ENCODE data around the gene CRB2.

The CRB2 gene

DNA sequence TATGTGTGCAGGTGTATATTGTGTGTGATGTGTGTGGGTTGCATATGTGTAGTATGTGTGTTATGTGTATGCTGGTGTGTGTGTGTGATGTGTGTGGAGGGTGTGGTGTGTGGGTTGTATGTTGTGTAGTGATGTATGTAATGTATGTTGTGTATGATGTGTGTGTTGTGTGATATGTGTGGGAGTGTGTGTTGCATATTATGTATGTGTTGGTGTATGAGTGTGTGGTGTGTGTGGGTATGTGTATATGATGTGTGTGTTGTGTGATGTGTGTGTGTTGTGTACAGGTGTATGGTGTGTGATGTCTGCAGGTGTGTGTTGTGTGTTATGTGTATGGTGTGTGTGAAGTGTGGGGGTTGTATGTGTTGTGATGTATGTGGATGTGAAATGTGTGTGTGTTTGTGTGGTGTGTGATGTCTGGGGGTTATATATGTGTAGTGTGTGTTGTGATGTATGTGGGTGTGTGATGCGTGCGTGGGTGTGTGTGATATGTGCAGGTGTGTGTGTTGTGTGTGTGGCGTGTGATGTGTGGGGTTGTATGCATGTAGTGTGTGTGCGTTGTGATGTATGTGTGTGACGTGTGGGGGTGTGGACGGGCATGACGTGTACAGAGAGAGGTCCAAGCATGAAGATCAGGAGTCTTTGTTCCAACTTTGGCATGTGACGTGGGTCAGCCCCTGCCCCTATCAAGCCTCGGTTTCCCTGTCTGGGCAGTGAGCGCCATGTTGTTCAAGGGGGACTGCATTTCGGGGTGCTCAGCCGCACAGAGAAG, 8.5 kb upstream of the CRB2 start:
- DNase-seq (ENCODE audit: low read depth): no peak

DNA sequence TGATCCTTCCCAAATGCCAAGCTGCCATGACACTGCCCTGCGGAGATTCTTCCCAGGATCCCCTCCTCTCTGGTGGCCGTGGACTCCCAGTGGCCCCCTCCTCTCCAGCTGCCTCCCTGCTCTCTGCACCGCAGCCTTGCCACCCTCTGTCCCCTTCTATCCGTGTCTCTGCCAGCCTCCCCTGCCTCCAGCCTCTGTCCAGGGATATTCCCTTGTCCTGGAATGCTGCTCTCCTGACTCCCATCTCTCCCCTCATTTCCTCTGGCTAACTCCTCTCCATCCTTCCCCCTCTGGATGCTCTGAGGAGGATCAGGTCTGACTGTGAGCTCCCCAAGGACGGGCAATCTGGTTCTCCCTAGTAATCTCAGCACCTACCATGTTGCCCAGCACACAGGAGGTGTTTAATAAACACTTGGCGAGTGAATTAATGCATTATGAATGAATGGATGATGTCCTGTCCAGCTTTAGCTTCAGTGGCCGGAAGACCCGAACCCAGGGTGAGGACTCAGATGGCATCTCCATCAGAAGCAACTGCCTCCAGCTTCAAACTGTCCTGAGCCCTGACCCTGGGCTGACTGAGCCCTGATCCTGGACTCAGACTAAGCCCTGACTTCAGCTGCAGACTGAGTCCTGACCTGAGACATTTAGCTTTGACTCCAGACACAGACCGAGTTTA, 7.5 kb upstream of the CRB2 start:
- DNase-seq (ENCODE audit: low read depth): no peak

DNA sequence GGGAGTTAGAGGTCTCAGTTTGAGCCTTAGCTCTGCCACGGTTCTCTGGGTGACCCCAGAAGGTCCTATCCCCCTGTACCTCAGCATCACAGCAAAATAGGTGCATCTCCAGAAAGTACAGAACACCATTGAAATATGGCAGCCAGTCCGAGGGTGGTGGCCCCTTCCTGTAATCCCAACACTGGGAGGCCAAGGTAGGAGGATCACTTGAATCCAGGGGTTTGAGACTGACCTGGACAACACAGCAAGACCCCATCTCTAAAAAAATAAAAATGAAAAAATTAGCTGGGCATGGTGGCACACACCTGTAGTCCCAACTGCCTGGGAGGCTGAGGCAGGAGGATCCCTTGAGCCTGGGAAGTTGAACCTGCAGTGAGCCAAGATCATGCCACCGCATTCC, 7.0 kb upstream of the CRB2 start:
- no peak for DNase-seq (ENCODE audit: low read depth)

DNA sequence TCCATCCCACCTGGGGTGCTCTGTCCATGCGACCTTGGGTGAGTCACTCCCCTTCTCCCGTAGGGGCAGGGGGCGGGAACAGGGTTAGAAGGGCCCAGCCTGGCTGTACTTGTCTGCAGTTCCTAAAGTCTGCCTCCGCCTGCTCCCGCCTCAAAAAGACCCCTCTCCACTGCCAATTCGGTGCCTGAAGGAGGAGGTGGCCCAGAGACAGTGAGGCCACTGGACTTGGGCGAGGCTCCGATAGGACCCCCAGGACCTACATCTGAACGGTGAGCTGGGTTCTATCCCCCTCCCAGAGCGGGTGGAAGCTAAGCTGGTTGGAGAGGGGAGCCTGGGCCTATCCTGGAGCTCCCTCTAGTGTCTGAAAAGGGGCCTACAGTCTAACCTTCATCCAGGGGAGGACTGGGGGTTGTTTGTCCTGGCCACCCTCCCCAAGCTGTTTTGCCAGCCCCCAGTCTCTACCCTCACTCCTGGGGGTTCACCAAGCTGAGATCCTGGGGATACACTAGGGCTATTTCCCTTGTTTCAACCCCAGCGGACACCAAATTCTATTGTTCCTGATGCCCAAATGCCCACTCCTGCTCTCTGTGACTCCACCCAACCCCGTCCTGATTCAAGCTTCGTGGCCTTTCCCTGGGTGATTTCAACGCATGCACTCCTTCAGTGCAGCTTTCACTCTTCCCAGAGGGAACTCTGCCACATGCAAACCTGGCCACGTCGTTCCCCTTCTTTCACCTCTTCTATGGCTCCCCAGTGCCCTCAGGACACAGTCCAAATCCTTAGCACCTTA, 6.1 kb upstream of the CRB2 start:
- peak; percentile 23 for DNase-seq (ENCODE audit: low read depth)

DNA sequence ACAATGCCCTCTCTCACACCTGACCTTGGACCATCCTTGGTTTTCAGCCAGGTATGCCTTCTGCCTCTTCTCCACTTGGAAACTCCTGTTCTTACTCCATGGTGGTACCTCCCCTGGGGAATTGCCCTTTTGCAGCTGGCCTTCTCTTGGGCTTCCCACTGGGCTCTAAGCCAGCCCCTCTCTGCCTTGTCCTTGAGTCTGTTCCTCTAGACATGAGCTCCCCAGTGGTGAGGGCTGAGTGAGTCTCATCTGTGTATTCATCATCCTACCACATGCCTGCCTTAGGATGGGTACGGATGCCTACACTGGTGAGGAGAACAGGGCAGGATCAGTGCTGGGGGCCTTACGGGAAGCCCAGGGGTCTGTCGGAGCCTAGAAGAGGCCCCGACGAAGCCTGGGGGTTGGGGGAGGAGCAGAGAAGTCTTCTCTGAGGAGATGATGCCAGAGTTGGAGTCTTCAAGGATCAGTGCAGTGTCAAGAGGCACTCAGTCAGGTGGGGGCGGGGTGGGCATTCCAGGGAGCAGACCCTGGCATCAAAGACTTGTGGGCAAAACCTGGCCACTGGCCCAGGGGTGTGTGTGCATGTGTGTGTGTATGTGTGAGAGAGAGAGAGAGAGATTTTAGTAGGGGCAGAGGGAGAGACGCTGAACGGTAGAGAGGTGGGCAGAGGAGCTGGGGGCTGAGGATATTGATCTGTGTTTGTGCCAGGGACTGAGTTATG, 5.2 kb upstream of the CRB2 start:
- no peak for DNase-seq (ENCODE audit: low read depth)

DNA sequence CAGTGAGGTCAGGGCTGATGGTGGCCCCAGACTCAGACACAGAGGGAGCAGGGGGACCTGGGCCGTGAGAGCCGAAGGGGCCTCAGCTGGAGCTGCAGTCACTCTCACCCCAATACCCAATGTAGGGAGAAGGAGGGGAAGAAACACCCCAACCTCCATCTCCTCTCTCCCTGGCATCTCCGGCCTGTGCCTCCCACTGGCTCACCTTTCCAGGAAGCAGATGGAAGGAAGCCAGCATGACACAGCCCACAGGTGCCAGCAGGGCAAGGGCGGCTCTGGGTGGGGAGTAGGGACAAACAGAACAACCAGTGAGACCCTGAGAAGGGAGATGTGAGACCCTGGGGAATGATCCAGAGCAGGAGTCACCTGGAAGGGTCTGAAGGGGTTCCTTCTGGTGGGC, 3.0 kb upstream of the CRB2 start:
- no peak for DNase-seq (ENCODE audit: low read depth)

DNA sequence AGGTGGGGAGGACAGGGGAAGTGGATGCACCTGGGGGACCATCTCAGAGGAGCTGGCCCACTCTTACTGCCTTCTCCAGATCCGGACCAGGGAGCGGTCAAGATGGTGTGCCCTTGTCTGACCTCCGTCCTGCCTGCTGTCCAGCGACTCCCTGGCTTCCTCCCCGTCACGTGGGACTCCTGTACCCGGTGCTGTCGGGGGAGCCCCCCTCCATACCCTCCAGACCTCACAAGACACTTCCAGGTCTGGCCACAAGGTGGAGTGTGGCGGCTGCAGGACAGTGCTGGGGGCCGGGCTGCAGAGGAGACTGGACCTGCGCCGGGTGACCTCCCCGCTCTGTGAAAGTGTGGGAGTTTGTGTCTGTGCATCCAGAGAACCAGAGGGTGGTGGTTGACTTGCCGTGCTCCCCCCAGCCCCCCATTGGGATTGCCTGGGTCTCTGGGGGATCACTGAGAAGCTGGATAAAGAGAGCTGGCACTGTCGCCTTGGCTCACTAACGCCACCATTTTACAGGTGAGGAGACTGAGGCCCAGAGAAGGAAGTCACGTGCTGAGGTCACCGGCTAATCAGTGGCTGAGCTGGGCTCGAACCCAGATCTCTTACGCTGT, 1.9 kb upstream of the CRB2 start:
- peak; percentile 25 for DNase-seq (ENCODE audit: low read depth)

DNA sequence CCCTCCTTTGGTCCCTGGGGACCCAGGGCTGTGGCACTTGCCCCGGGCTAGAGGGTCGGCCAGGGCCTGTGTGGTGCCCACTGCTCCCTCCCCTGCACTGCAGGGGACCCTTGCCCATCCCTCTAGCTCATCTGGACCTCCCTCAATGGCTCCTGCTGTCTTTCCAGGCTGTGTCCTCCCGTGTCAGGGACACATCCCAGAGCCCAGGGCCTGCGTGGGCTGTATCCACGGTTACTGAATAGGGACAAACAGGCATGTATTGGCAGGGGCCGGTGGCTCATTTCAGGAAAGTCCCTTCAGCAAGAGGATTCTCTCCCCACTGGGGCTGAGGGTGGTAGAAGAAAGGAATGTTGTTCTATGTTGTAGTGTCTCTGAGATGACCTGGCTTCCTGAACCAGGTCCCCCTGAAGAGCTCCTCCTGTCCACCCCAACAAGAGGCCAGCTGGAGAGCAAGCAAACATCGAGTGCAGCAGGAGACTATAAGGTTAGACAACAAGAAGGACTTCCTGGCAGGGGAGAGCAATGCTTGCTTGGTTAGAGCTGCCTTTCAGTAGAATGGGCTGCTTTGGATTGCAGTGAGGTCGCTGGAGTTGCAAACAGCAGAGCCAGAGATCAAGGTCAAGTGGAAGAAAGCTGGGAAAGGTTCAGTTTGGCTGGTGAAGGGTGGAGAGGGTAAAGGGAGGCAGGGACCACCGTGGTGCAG, 1.0 kb upstream of the CRB2 start:
- DNase-seq (ENCODE audit: low read depth): no peak

DNA sequence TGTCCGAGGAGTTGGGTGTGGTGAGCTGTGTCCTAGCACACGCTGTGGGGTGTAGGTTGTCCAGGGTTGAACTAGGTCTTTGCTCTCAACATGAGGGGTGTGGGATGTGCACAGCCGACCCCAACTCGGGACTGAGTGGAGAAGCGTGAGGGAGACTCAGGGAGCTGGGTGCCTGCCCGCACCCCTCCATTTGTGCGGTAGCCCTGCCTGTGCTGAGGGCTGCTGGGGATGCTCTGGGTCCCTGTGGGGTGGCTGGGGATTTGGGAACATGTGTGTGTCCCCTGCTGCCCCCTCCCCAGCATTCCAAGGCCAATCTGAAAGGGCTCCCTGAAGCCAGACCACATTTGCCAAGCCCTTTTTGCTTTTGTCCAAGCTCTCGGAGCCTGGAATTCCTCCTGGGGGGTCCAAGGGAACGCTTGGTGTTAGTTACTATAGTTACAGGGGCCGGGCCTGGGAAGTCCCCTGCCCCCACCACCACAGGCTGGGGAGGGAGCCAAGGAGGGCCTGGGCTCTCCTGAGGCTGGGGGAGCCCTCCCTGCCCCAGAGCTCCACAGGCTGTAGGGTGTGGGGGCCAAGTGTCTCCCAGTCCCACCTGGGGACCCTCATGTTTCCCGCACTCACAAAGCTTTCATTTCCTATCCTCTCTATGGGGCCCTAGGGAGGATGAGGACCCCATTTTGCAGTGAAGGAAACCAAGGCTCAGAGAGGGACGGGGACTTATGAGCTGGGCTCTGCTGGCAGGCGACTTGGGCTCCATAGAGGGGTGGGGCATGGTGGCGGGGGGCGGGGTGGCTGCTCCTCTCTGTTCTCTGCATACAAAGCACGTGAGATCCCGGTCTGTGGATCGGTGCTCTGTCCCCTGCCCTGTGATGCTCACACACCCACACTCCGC, 1.1 kb downstream of the CRB2 start:
- no peak for DNase-seq (ENCODE audit: low read depth)

DNA sequence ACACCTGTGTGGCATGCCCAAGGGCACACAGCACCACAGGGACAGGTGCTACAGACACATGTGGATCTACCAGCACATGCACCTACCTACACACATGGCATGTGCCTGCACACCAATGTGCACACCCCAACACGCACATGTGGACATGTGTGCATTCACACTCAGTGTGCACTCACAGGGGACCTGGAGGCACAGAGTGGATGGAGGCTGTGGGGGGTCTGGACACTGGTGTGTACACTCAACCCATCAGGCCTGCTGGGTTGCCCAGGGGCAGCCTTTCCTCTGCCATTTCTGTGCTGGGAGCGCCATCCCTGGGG, 1.7 kb downstream of the CRB2 start:
- no peak for DNase-seq (ENCODE audit: low read depth)

DNA sequence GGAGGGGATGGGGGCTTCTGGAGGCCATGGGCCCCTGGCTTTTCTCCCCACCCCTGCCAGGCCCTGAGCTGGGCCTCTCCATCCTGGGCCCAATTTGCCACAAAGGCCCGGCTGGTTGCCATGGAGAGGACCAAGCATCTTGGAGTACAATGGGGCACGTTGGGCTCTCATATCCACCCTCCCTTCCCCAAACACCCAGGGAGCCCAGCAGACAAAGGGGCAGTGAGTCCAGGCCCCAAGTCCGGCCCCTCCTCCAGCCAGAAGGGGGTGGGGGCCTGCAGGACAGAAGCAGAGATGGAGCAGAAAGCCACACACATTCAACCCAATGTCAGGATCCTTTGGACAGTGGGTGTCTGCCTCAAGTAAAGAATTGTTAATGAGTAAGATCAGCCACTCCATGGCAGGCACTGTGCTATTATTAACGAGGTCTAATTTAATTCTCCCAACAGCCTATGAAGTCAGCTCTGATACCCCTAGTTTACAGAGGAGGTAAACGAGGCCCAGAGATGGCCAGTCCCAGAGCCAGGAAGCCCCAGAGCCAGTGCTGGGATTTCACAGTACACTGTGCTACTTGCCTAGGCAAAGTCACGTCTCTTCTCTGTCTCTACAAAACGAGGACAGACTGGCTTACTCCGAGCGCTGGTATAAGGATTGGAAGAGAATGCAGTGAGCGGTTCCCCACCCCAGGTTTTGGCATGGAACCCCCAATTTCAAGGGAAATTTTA, 2.3 kb downstream of the CRB2 start:
- no peak for DNase-seq (ENCODE audit: low read depth)

DNA sequence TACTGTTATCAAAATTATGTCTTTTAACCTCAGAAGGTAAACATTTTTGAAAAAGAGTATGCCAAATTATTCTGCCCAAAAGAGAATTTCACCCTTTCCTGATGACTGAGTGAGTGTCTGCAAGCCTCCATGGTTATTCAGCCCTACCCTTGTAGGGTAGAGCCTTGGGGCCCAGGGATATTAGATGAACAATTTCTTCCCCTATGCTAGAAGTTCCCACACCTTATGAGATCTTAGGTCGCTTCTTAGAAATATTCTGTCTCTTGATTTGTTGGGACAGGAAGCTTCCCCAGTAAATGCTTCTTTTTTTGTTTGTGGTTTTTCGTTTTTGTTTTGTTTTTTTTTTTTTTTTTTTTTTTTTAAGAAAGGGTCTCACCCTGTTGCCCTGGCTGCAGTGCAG, 3.1 kb downstream of the CRB2 start:
- DNase-seq (ENCODE audit: low read depth): no peak

DNA sequence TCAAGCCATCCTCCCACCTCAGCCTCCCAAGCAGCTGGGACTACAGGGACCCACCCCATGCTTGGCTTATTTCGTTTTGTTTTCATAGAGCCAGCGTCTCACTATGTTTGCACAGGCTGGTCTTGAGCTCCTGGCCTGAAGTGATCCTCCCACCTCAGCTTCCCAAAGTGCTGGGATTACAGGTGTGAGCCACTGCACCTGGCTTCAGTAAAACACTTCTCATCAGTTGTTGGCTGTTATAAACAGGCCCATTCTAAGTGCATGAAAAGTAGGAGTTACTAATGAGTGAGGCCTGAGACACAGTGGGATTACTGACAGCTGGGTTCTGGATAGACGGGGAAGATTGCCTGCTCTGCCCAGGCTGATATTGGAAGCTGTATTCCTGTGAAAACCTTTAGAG, 3.5 kb downstream of the CRB2 start:
- DNase-seq (ENCODE audit: low read depth): no peak

DNA sequence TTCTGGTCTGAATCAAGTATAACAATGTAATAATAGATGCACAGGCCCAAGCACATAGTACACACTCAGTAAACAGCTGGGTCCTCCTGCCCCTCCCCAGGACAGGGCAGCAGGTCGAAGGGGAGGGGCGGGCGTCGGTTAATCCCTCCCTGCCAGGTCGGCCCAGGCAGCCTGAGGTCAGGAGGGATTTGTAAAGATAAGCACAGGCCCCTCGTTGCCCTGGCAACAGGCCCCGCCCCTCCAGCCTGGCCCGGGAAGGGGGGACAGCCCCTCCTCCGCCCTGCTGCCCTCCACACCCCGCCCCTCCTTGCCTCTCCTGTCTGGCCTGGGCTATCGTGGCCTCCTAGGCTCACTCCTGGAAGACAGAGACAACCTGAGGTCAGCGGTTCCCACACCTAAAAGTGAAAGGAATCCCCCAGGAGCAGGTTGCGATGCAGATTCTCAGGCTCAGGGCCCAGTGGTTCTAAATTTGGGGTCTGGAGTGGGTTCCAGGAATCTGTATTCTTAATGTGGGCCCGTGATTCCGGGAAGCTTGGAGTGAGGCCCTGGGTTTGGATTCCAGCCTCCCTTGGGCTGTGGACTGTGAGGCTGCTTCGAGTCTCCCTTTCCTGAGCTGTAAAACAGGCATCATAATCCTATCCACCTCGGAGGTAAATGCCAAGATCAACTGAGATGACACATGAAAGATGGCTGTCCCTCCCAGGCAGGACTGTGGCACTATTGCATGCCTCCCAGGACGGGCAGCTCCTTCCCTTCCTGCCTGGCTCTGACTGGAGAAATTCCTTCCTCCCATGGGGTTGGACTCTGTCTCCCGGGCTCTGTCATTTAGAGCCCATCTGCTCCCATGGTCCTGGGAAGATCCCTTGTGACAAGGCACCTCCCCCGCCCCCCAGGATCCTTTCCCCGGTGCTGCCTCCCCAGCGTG, 4.4 kb downstream of the CRB2 start:
- no peak for DNase-seq (ENCODE audit: low read depth)

DNA sequence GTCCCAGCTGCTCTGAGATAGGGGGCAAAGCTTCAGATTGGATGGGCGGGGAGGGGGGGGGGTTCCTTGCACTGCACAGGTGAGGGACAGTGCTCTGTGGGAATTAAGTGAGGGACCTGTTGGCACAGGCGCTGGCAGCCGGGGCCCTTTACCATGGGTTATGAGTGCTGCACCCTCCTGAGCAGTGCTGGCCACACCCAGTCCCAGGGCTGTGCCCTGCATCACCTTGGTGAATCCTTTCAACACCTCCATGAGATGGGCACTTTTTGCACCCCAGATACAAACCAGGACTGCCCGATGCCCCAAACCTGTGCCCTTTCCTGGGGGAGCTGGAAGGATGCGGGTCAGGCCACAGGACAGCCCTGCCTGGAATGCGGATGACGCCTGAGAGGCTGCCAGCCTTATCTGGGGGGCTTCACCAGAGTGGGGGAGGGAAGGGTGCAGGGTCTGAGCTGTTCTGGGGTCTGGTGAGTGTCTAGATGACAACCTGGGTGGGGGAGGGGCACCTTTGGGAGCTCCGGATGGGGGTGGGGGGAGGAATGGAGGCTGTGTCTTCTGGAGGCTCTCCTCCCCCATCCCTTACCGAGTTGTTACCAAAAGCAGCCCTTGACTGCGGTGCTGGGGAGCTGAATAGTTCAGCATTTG, 5.2 kb downstream of the CRB2 start:
- DNase-seq (ENCODE audit: low read depth): no peak

DNA sequence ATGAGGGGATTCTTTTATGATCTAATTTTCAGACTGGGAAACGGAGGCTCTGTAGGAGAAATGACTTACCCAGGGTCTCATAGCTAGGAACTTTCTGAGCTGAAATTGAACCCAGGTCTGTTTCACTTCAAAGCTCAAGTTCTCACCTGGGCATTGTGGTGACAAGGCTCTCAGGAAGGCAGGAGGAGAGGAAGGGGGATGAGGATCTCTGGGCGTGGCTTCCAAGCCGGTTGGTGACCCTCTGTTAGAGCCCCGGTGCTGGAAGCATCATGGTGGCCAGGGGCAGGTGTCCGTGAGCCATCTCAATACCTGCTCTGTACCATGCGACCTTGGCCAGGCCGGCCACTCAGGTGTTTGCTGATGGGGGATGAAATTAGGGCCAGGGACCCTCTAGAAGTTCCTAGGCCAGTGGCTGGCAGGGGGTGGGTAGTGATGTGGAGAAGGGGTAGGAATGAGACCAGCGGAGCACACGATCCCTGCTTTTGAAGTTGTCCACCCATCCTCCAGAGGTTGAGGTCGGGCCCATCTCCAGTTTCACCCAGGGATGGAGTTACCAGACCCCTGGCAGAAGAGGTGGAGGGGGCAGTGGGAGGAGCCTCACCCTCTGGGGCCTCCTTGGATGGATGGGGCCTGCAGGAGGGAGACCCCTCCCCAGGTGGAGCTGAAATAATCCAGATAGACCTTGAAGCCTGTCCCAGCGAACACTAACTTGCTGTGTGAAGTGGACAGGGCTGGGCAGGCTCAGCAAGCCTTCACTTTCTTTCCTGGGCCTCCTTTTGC, 5.9 kb downstream of the CRB2 start:
- no peak for DNase-seq (ENCODE audit: low read depth)

DNA sequence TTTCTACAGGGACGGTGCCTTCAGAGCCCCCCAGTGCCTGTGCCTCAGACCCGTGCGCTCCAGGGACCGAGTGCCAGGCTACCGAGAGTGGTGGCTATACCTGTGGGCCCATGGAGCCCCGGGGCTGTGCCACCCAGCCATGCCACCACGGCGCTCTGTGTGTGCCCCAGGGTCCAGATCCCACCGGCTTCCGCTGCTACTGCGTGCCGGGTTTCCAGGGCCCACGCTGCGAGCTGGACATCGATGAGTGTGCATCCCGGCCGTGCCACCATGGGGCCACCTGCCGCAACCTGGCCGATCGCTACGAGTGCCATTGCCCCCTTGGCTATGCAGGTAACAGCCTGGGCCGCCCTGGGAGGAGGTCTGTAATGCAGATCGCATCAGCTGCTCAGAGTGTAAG, 6.9 kb downstream of the CRB2 start:
- no peak for DNase-seq (ENCODE audit: low read depth)

Measured in stimulated activated CD8-positive, alpha-beta memory T cell treated with anti-CD3 and anti-CD28 coated beads, Interleukin-15, amount 100 ng/mL, for 24 hours (primary cell).